IPS-18c (cell line): ENCODE data around the gene LIN54.
"Not testable (repeated sequence)": the region's sequence is repeated elsewhere in the genome, so short reads cannot be mapped to it uniquely, and the experiment has no call there.

ENCODE experiments used
- H3K4me3 ChIP-seq: 2 replicates; pipeline ENCODE4 v1.7.0; 2013; ENCODE audit warnings: low read depth, mild to moderate bottlenecking, low read length, moderate library complexity; ENCODE audit not compliant: insufficient read depth
- H3K9me3 ChIP-seq: one replicate; pipeline ENCODE4 v1.6.1; 2013; ENCODE audit warnings: mild to moderate bottlenecking, low read length, moderate library complexity; ENCODE audit not compliant: control insufficient read depth, insufficient read depth

LIN54 gene

GRCh38 chr4:82981138-82981537, 29.5 kb downstream of the LIN54 start:
- Histone ChIP-seq H3K9me3 (no peaks in the 10 kb centered on the region), H3K4me3 (no peak overlapping the region)

- no peaks in the 10 kb centered on the region for H3K9me3 ChIP-seq
- H3K4me3 ChIP-seq: no peak overlapping the region
Measured at GRCh38 chr4:82975792-82976191, 34.8 kb downstream of the LIN54 start.

GRCh38 chr4:82969414-82969813, 41.2 kb downstream of the LIN54 start:
- no peaks in the 10 kb centered on the region for H3K9me3 ChIP-seq
- H3K4me3 ChIP-seq: no peak overlapping the region

- no peaks in the 10 kb centered on the region for H3K9me3 ChIP-seq
- H3K4me3 ChIP-seq: no peak overlapping the region
Measured at GRCh38 chr4:82968972-82969371, 41.7 kb downstream of the LIN54 start.

GRCh38 chr4:82965763-82966162, 44.9 kb downstream of the LIN54 start:
- no peak overlapping the region for H3K4me3 ChIP-seq

GRCh38 chr4:82957045-82957444, 53.6 kb downstream of the LIN54 start:
- no peaks in the 10 kb centered on the region for H3K9me3 ChIP-seq
- no peak overlapping the region for H3K4me3 ChIP-seq

More at GRCh38 chr4:82965763-82966162, 44.9 kb downstream of the LIN54 start:
- H3K9me3 ChIP-seq: no peaks in the 10 kb centered on the region

DNA sequence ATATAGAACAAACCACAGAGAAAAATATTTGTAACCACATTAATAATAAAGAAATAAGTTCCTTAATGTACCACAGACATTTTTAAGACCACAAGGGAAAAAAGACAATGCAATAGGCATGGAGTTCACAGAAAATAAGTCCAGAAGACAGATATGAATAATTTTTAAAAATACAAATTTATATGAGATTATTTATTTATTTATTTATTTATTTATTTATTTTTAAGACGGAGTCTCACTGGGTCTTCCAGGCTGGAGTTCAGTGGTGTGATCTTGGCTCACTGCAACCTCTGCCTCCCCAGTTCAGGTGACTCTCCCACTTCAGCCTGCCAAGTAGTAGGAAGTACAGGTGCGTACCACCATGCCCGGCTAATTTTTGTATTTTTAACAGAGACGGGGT, 56.4 kb downstream of the LIN54 start:
- Histone ChIP-seq H3K4me3 (no peak overlapping the region), H3K9me3 (no peaks in the 10 kb centered on the region)

DNA sequence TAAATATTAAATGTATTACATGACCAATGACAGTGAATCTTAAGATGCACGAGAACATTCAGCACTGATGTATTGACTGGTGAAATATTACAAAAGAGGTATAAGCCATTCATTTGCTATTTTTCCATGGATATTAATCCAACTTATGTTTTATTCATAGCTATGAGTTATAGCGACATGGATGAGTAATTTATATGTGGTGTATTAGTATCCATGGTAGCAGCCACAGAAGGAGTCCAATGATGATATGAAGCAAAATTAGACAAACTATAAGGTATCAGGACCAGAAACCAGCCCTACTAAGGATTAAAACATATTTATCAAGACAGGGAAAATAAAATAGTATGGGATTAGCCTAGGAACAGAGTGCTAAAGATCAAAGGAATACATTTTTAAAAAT, 59.4 kb downstream of the LIN54 start:
- Histone ChIP-seq H3K9me3 (no peaks in the 10 kb centered on the region), H3K4me3 (no peak overlapping the region)

DNA sequence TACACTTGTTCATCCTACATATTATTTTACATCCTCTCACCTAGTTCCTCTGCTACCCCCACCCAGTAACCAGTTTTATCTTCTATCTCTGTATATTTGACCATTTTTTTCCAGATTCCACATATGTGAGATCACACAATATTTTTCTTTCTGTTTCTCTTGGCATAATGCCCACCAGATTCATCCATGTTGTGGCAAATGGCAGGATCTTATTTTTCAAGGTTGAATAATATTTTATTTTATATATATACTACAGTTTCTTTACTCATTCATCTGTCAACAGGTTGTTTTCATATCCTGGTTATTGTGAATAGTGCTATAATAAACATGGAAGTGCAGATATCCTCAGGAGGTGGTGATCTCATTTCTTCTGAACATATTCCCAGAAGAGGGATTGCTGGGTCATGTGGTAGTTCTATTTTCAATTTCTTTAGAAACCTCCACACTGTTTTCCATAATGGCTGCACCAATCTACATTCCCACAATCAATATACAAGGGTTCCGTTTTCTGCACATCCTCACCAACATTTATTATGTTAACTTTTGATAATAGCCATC, 61.9 kb downstream of the LIN54 start:
- H3K4me3 ChIP-seq: no peak overlapping the region
- no peaks in the 10 kb centered on the region for H3K9me3 ChIP-seq

GRCh38 chr4:82947498-82947897, 63.1 kb downstream of the LIN54 start:
- no peak overlapping the region for H3K4me3 ChIP-seq
- no peaks in the 10 kb centered on the region for H3K9me3 ChIP-seq

- Histone ChIP-seq H3K4me3 (no peak overlapping the region), H3K9me3 (no peaks in the 10 kb centered on the region)
Measured at GRCh38 chr4:82939414-82939813, 71.2 kb downstream of the LIN54 start.

DNA sequence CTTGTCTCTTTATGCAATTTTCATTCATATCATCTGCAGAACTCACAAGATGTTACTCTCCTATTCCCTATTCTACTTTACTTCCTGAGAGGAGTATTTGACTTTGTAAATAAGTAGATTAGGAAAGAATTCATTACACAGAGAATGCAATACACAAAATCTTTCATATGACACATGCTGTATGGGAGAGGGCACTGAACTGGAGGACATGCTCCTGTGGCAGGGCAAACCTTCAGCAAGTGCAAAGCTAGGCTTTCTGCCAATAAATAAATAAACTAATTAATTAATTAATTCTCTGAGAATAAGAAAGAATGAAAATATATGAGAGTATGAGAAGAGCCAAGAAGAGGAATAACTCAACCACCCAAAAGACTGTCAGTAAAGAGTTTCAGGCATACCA, 76.2 kb downstream of the LIN54 start:
- Histone ChIP-seq H3K4me3 (no peak overlapping the region), H3K9me3 (no peaks in the 10 kb centered on the region)

DNA sequence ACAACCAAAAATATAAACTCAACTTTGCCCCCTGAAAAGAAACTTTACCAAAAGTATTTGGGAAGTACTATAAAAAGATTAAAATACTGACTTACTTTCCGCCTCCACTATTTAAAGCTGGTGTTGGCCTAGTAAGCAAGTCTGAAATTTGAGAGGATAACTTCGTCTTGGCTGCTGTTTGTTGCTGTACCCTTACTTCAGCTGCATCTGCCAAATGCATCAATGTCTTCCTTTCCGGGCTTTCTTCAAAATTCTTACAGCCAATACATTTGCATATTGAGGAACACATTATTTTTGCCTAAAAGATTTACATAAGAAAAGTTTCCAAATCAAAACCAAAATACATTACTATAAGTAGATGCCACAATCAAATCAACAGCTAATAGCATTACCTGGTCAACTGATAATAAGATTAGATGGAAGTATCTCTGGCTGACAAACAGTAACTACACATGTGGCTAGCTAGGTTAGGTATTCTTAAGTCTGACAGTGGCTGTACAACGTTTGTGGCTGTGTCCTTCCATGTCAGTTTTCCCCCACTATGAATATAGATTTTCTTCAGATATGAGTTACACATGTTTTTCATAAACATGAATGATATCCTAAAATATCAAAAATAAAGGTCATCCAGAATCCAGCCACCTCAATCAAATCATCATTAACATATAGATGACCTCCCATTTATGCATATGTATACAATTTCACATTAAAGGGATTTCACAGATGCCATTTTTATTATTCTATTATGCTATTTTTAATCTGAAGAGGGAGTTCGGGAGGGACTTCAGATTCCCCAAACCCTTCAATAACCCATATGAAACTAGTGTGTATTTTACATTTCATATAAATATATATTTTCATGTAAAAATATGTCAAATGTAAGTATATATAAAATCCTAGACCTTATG, 79.5 kb downstream of the LIN54 start:
- no peak overlapping the region for H3K4me3 ChIP-seq
- no peaks in the 10 kb centered on the region for H3K9me3 ChIP-seq

DNA sequence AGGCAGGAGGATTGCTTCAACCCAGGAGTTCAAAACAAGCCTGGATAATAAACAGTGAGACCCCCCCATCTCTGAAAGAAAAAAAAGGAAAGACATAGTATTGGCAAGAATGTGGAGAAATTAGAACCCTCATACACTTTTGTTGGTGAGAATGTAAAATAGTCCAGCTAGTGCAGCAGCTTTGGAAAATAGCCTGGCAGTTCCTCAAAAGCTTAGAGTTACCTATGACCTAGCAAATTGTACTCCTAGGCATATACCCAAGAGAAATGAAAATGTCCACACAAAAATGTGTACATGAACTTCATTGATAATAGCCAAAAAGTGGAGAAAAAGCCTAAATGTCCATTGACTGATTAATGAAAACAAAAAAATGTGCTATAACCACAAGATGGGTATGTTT, 88.8 kb downstream of the LIN54 start:
- no peak overlapping the region for H3K4me3 ChIP-seq

DNA sequence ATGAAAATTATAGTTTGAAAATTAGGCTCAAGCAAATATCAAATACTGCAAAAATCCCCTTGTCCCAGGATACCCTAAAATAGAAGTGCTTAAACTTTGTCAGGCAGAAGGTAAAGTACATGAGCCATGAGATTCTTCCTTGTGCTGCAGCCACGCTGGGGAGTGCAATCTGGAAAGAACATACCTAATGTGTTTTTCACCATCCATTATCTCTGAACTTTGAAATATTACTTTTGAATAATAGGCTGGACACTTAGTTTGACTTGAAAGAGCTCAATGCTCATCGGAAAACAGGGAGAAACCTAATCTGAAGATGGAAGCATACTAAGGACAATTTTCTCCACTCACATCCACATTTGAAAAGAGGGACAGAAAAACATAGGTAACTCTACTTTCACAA, 91.2 kb downstream of the LIN54 start:
- H3K4me3 ChIP-seq: no peak overlapping the region
- H3K9me3 ChIP-seq: no peaks in the 10 kb centered on the region

More for the DNA sequence above, 88.8 kb downstream of the LIN54 start:
- no peaks in the 10 kb centered on the region for H3K9me3 ChIP-seq

DNA sequence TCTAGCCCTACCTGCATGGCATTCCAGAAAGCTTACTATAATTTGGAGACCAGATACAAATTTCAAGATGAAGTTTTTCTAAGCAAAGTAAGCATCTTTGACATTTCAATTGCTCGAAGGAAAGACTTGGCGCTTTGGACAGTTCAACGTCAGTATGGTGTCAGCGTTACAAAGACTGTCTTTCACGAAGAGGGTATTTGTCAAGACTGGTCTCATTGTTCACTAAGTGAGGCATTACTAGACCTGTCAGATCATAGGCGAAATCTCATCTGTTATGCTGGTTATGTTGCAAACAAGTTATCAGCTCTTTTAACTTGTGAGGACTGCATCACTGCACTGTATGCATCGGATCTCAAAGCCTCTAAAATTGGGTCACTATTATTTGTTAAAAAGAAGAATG, 92.5 kb downstream of the LIN54 start:
- H3K9me3 ChIP-seq: no peaks in the 10 kb centered on the region

GRCh38 chr4:82913968-82914367, 96.7 kb downstream of the LIN54 start:
- H3K9me3 ChIP-seq, H3K4me3 ChIP-seq: not testable (repeated sequence)

More for the DNA sequence above, 92.5 kb downstream of the LIN54 start:
- H3K4me3 ChIP-seq: no peak overlapping the region

GRCh38 chr4:82913305-82913704, 97.3 kb downstream of the LIN54 start:
- Histone ChIP-seq H3K9me3 (no peaks in the 10 kb centered on the region), H3K4me3 (no peak overlapping the region)
